HG03469 (cell line): ENCODE results near the gene SERPINA1.

Experiments used
- ATAC-seq: cut with Tn5 transposase; IDR thresholded peaks from one replicate; pipeline ENCODE4 v1.9.1; 2021; ENCODE audit warnings: mild to moderate bottlenecking, moderate library complexity, moderate number of reproducible peaks; ENCODE audit not compliant: unreplicated experiment

SERPINA1 gene

GRCh38 chr14:94398182-94398479, 9.7 kb upstream of the SERPINA1 start:
- no peak for ATAC-seq

DNA sequence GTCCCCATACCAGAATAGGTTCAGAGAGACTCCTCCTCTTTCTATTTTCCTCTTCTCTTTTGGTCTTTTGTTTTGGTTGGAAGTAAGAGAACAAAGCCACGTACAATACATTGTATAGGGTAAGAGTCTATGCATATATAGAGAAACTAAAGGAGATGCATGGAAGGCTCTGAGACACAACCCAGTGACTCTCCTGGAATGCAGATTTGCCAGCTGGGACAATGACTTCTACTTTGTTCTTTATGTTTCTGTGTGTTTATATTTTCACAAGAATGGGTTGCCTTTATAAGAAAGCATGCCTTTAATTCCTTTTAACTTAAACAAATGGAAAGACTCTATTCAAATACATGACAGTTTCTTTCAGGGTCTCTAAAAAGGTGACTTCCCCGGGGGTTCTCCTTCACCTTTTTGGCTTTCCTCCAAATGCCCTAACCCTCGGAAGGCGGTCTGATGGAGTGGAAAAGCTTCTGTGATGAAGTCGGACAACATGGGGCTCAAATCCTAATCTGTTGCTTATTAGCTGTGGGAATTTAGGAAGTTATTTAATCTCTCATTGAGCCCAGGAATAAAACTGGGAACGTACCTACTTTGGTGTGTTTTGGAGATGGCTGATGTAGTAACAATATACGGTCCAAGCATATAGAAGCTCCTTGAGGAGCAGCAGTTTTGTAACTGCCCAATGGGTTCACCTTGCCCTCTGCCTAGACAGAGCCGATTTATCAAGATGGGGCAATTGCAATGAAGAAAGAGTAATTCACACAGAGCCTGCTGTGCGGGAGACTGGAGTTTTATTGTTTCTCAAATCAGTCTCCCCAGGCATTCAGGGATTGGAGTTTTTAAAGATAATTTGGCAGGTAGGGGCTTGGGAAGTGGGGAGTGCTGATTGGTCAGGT, 9.1 kb upstream of the SERPINA1 start:
- no peak for ATAC-seq

- ATAC-seq = no peak
Measured at GRCh38 chr14:94396628-94397225, 8.3 kb upstream of the SERPINA1 start.

DNA sequence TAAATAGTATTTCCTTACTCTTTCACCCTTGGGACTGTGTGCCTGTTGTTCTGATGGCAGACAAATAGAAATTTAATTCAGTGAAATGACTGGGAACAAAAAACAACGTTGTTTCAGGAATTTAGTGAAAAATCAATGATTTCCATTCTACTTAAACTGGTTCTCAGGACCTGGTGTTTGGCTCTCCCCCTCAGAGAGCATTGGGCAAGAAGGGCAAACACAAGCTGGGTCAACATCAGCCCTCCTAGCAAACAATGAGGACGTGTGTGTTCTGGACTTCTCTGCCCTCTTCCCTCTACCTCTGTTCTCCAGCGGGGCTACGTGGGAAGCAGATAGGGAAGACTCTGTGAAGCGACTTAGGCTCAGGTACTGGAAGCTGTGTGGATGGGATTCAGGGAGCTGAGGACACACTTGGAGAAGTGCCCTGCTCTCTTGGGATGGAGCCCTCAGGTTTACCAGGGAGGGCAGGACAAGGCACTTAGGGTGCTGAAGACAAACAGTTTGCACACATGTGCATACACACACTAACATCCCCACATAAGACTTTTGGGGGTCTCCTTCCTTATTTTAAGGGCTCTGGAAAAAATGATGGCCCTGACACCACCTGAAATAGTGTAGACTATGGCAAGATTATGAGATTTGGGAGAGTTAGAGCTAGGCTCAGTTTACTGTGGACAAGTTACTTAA, 7.6 kb upstream of the SERPINA1 start:
- ATAC-seq = no peak

- ATAC-seq = no peak
Measured at GRCh38 chr14:94395282-94395887, 7.0 kb upstream of the SERPINA1 start.

DNA sequence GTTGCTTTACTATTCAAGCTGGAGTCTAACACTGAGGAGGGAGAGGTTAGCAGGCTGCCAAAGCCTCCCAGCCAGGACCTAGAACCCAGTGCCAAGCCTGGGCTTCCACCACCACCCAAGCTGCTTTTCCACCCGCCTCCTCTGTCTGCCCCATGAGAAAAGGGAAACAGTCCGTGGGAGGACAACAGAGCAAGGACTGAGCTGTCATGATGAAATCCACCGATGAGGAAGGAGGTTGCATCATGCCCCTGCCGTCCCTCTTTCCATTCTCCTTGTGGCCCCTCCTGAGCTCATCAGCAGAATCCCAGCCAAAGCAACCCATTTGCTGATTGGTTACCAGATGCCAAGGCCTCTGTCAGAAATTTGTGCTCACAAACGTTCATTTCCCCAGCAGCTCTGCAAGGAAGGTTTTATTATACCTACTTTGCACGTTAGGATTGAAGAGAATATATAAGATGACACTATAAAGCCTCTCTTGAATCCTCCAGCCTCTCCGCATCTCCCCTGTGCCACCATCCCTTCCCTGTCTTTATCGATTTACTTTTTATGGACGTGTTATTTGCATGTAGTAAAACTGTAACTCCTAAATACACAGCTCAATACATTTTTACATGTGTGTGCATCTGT, 6.3 kb upstream of the SERPINA1 start:
- ATAC-seq = no peak

GRCh38 chr14:94394025-94394493, 5.7 kb upstream of the SERPINA1 start:
- no peak for ATAC-seq

DNA sequence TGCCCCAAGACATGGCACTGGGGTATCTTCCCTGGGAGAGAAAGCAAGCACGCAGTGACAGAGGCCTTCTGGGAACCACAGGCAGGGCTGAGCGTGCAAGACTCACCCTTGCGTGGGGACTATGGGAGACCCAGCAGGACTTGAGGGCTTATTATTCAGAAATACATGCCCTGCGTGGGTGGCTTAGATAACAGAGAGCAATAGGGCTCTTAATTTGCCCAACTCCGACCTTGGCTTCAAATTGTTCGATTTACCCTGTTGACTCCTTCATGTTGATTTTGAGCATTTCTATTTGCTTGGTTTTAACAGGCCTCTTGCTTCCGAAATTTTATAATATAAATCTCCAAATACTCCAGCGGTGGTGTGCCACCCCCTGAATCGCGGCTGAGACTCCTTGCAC, 5.1 kb upstream of the SERPINA1 start:
- no peak for ATAC-seq

- no peak for ATAC-seq
Measured at GRCh38 chr14:94392510-94392935, 4.1 kb upstream of the SERPINA1 start.

DNA sequence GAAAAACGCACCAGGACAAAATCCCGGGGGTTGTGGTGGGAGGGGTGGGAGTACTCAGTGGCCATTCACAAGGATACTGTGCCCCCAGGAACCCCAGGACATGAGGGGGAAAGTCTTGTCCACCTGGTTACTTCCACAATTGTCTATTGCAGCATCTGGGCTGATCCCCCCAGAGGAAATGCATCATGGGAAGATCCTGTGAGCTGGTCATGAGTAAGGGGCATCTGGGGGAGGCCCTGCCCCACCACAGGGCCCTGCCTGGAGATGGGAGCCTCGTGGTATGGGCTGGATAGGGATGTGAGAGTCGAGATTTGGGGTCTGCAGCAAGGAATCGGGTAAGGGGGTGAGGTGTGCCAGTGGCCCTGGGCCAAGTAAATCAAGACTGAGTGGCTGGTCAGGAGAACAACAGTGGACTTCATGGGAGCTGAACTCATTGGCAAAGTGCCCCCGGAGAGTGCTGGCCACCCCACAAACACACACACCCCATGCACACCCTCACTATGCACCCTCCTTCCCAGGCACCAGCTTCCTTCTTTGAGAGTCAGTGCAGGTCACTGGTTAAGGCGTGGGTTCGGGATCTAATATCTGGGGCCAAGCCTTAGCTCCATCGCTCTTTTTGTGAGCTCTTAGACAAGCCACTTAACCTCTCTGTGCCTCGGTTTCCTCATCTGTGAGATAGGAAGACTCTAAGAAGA, 3.0 kb upstream of the SERPINA1 start:
- ATAC-seq = no peak

DNA sequence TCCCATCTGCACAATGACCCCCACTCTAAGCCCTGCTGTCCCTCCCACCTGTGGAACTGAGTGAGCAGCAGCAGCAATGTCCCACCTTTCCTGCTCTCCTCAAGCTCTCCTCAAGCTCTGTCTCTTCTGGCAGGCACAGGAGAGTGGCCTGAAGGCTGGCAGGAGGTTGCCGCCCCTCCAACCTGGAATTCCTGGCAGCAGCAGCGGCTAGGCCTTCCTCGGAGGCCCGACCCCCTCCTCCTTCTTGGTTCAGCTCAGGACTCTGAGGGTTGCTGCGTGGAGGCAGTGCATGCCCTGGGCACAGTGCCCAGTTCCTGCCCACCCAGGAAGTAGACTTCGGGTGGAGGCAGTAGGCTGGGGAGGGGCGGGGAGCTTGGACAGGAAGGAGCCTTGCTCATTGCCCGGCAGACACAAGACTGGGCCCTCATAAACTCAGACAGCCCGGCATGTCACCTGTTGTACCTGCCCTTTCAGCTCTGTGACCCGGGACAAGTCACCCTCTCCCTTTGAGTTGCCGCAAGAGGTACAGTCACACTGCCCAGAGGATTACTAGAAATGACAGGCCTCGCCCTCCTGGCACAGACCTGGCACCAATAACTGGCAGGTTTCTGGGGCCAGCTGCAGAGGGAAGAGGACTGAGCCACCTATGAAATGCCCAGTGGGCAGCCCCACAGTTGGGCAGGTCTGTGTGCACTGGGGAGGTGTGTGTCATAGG, 2.1 kb upstream of the SERPINA1 start:
- no peak for ATAC-seq

DNA sequence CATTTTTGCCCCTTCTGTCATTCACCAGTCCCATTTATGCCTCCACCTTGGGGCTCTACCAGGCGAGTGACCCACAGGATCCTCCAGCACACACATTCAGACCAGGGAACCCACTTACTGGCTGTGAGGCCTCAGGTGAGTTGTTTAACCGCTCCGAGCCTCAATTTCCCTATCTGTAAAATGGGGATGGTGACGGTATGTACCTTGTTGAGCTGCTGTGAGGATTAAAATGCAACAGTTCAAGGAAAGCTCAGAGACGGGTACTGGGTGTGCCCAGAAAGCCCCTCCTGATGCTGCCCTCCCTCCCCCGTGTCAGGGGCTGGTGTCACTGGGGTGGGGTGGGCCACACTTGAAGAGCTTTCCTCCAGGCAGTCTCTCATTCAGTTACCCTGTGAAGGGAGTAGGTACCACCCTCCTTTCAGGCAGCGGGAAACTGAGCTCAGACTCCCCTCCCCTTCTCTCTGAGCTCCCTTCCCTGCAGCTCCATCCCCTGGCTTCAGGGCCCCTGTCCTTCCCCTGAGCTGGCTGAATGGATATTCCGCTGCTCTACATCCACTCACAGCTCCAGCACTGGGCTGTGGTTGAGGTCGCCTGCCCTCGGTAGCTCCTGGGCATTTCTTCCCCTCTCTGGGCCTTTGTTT, 1.4 kb upstream of the SERPINA1 start:
- no peak for ATAC-seq

DNA sequence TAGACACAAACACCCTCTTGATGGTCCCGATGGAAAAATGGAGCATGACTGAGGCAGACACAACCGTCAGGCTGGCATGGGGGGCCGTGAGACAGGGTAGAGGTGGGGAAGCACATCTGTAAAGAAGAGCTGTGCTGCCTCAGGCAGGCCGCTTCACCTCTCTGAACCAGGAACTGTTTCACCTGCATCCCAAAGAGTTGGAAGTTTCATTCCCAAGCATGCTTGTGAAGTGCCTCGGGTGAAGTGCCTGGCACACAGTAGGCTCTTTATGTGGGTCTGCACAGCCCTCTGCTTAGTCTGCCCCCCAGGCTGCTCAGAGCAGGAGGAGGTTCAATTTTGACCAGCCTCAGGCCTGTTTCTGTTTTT, 685 bp upstream of the SERPINA1 start:
- ATAC-seq = no peak

- no peak for ATAC-seq
Measured at GRCh38 chr14:94388027-94388383, 397 bp downstream of the SERPINA1 start.

GRCh38 chr14:94387051-94388026, 1.1 kb downstream of the SERPINA1 start:
- no peak for ATAC-seq

GRCh38 chr14:94386085-94387031, 2.0 kb downstream of the SERPINA1 start:
- no peak for ATAC-seq

DNA sequence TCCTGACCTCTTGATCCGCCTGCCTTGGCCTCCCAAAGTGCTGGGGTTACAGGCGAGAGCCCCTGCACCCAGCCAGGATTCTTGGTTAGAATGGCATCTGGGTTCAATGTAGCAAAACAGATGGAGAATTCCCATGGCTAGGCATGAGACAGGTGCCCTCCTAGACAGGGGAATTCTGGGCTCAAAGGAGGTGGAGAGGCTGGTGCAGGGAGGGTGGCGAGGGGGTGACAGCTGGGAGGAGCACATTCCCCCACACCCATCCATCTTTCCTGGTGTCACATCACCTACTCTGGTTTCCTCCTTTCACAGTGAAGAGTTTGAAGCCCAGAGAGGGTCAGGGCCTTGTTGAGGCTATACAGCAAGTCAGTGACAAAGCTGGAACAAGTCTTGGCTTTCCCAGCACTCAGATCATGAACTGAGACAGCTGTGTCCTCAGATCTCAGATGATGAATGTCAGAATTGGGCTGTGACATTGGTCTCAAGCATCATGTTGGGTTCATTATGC, 2.8 kb downstream of the SERPINA1 start:
- no peak for ATAC-seq
